Nephron (organoid): Measurements from ENCODE around the gene ITGB7.

ENCODE experiments used
- H3K27ac Mint-ChIP-seq, 3 experiments: 2 replicates each; pipeline ENCODE4 v1.8.0; 2020; ENCODE audit warnings: mixed read lengths in 3 of 3, mild to moderate bottlenecking in 2 of 3, moderate library complexity in 1 of 3
- H3K27me3 Mint-ChIP-seq: 2 replicates; pipeline ENCODE4 v1.8.0; 2021; ENCODE audit warnings: low read depth, mild to moderate bottlenecking, moderate library complexity, mixed read lengths
- H3K36me3 Mint-ChIP-seq: 2 replicates; pipeline ENCODE4 v1.8.0; 2020; ENCODE audit warnings: low read depth, mixed read lengths
- H3K4me1 Mint-ChIP-seq: 2 replicates; pipeline ENCODE4 v1.8.0; 2020; ENCODE audit warnings: mixed read lengths
- H3K4me3 Mint-ChIP-seq, 3 experiments: 2 replicates each; pipeline ENCODE4 v1.8.0; 2020; ENCODE audit warnings: mild to moderate bottlenecking in 3 of 3, mixed read lengths in 3 of 3, moderate library complexity in 2 of 3
- H3K9me3 Mint-ChIP-seq: 2 replicates; pipeline ENCODE4 v1.8.0; 2020; ENCODE audit warnings: mixed read lengths
- TF ChIP-seq, protein P1 (sequence below), 3 experiments: fragments of 200-600 bp; sonication (generic); IDR thresholded peaks; one replicate each; pipeline ENCODE4 v1.5.0; 2021; ENCODE audit warnings: antibody characterized with exemption in 3 of 3; ENCODE audit not compliant: unreplicated experiment in 3 of 3

Gene ITGB7

GRCh38 chr12:53232646-53233461, 25.8 kb upstream of the ITGB7 start:
- TF ChIP-seq, protein P1, sequence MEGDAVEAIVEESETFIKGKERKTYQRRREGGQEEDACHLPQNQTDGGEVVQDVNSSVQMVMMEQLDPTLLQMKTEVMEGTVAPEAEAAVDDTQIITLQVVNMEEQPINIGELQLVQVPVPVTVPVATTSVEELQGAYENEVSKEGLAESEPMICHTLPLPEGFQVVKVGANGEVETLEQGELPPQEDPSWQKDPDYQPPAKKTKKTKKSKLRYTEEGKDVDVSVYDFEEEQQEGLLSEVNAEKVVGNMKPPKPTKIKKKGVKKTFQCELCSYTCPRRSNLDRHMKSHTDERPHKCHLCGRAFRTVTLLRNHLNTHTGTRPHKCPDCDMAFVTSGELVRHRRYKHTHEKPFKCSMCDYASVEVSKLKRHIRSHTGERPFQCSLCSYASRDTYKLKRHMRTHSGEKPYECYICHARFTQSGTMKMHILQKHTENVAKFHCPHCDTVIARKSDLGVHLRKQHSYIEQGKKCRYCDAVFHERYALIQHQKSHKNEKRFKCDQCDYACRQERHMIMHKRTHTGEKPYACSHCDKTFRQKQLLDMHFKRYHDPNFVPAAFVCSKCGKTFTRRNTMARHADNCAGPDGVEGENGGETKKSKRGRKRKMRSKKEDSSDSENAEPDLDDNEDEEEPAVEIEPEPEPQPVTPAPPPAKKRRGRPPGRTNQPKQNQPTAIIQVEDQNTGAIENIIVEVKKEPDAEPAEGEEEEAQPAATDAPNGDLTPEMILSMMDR (IDR thresholded peaks at IDR 0.05; ENCODE audit: unreplicated experiment in 3 of 3) = no peak
- H3K27me3 Mint-ChIP-seq = peaks cover 22% of the 10 kb centered on the region
- H3K4me3 Mint-ChIP-seq = peak overlapping the region; percentile 79 to 90 (median 88)
- no peaks in the 10 kb centered on the region for H3K9me3 Mint-ChIP-seq
- no peaks in the 10 kb centered on the region for H3K36me3 Mint-ChIP-seq
- peak overlapping the region; percentile 58 to 82 (median 75) for H3K27ac Mint-ChIP-seq
- H3K4me1 Mint-ChIP-seq = peaks cover 51% of the 10 kb centered on the region

DNA sequence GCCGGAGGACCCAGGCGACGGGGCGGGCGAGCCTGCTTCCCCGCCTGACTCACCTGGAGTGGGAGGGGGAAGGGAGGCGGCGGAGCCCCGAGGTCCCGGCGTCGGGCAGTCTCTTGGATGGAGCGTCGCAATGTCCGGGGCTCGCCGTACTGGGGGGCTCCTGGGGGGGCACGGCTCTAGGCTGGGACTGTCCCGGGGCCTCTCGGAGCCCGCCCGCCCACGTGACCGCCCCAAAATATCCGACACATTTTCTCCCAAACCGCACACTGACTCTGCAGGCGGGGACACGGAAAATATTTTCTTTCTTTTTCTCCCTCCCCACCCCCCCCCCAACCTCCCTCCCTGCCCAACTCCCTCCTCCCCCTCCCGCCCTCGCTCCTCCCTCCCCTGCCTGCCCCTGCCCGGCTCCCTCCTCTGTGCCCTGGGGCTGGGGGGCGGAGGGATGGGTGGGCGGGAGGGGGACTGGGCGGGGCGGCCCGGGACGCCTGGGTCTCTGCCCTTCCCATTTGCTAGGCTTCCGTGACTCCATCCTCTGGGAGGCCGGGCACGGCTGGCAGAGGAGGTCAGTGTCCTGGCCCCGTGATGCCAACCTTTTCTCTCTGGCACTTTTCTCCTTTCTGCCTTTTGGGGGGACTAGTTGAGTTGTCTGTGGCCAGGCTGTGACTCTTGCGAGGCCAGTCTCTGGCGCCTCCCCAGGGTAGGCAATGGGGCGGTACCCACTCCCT, 25.0 kb upstream of the ITGB7 start, which contains the start of gene RARG:
RARG (minus strand) TSS at position 289 of the 725 bp plus-strand sequence. CDS start 4,664 bp downstream, outside the sequence.
- TF ChIP-seq, protein P1 (IDR thresholded peaks at IDR 0.05; ENCODE audit: unreplicated experiment in 3 of 3) = no peak
- Mint-ChIP-seq H3K4me3 (peak within 1 kb of the TSS; percentile 80 to 90 (median 88)), H3K27ac (peak within 1 kb of the TSS; percentile 58 to 82 (median 75))

DNA sequence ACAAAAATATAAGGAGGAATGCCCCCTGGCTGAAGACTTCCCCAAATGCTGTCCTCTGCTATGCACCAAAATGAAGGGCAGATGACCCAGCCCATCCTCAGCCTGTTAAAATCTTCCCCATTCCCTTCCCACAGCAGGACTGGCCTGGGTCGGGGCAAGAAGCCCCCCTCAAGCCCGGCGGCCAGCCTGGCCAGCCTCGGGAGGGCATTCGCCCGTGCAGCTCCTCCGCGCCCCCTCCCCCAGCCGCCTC, 24.5 kb upstream of the ITGB7 start:
- Mint-ChIP-seq H3K27me3 (peaks cover 26% of the 10 kb centered on the region), H3K4me3 (peak overlapping the region; percentile 79 to 84 (median 80))

More for the DNA sequence above, 25.0 kb upstream of the ITGB7 start, which contains the start of gene RARG:
- H3K27me3 Mint-ChIP-seq = peaks cover 22% of the 10 kb centered on the region
- H3K36me3 Mint-ChIP-seq = peaks cover 1% of the 10 kb centered on the region
- peaks cover 48% of the 10 kb centered on the region for H3K4me1 Mint-ChIP-seq
- H3K9me3 Mint-ChIP-seq = no peaks in the 10 kb centered on the region

DNA sequence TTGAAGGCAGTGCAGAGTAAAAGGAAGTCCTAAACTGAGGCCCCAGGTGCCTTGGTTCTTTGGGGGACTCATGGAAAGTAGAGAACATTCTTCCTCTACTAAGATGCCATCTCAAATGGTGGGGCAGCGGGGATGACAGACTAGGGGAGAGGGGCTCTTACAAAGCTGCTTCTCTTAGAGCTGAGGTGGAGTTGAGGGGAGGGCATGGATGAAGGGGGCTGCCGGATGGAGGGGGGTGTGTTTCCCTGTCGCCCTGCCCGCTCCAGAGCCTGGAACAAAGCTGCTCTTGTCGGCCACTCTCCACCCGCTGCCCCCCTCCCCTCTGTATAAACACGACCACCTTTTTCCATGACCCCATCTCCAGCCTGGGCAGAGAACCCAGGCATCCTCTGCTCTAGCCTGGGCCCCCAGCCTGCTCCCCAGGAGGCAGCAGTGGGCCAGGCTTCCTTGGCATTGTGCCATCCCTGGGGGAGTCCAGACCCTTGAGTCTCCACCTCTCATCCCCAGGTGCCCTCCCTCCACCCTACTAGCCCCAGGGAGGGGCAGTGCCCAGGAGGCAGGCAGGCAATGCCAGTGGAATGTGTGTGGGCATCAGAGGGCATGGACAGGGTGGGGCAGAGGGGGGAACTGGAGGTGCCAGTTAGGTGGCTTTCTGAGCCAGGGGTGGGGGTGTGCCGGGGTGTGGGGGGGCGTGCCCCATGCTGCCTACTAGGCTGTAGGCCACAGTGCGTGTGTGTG, 23.2 kb upstream of the ITGB7 start:
- H3K4me1 Mint-ChIP-seq = peaks cover 50% of the 10 kb centered on the region
- no peaks in the 10 kb centered on the region for H3K9me3 Mint-ChIP-seq
- H3K4me3 Mint-ChIP-seq = peak overlapping the region; percentile 50 to 79 (median 70)
- peak overlapping the region in 2 of 3 experiments; percentile 12 to 30 for H3K27ac Mint-ChIP-seq
- H3K27me3 Mint-ChIP-seq = peaks cover 19% of the 10 kb centered on the region
- peaks cover 4% of the 10 kb centered on the region for H3K36me3 Mint-ChIP-seq
- TF ChIP-seq, protein P1 (IDR thresholded peaks at IDR 0.05; ENCODE audit: unreplicated experiment in 3 of 3) = no peak

More for the DNA sequence above, 24.5 kb upstream of the ITGB7 start:
- Mint-ChIP-seq H3K36me3 (peaks cover 4% of the 10 kb centered on the region), H3K4me1 (peaks cover 52% of the 10 kb centered on the region), H3K9me3 (no peaks in the 10 kb centered on the region), H3K27ac (peak overlapping the region; percentile 51 to 82 (median 58))
- TF ChIP-seq, protein P1 (IDR thresholded peaks at IDR 0.05; ENCODE audit: unreplicated experiment in 3 of 3) = no peak

- Mint-ChIP-seq H3K9me3 (no peaks in the 10 kb centered on the region), H3K4me1 (peaks cover 51% of the 10 kb centered on the region), H3K4me3 (peak overlapping the region; percentile 11 to 70 (median 50)), H3K27me3 (peaks cover 20% of the 10 kb centered on the region), H3K27ac (peak overlapping the region in 2 of 3 experiments; percentile 21 to 30), H3K36me3 (peaks cover 4% of the 10 kb centered on the region)
- TF ChIP-seq, protein P1 (IDR thresholded peaks at IDR 0.05; ENCODE audit: unreplicated experiment in 3 of 3) = no peak
These were observed 22.4 kb upstream of the ITGB7 start for GRCh38 chr12:53229454-53229853.
